Frontal cortex (tissue), 4 donors: Measurements from ENCODE around the gene ZBTB6. TPM values are rescaled to one million over a fixed set of nuclear protein-coding genes. Genes with fewer than 3 reads are reported as not detected.
"Not testable (repeated sequence)": the region's sequence is repeated elsewhere in the genome, so short reads cannot be mapped to it uniquely, and the experiment has no call there.

Source experiments
- DNase-seq, 2 donors: peaks; one replicate each; pipeline ENCODE4 v3.0.0; 2012; ENCODE audit warnings: low spot score in 2 of 2
- FAIRE-seq: peaks from 2 replicates; lab custom pipeline; 2012; peaks lifted over from hg19 to GRCh38; lab: Jason Lieb, UNC
- total RNA-seq: library from RNA; depleted of rRNA; stranded (reverse); fragments of >200 nt; gene quantifications from one replicate; pipeline ENCODE4 v1.2.3, GENCODE V29; 2014
- donor health status: control.
- donor health status: control.
- donor health status: control.

The ZBTB6 gene
- total RNA-seq, 1 donor from 2014 or later: 99.5 TPM

- no peak for DNase-seq
- no peak for FAIRE-seq
These were observed 17.6 kb upstream of the ZBTB6 start for GRCh38 chr9:122930541-122931225.

GRCh38 chr9:122929796-122930354 is 16.8 kb upstream of the ZBTB6 start:
- FAIRE-seq: no peak
- no peak for DNase-seq

- no peak for DNase-seq
These were observed 10.8 kb upstream of the ZBTB6 start for GRCh38 chr9:122923947-122924346.

GRCh38 chr9:122922713-122923112 is 9.6 kb upstream of the ZBTB6 start:
- FAIRE-seq (no peak), DNase-seq (no peak)

More at GRCh38 chr9:122923947-122924346, 10.8 kb upstream of the ZBTB6 start:
- FAIRE-seq: no peak

GRCh38 chr9:122918310-122918709 is 5.2 kb upstream of the ZBTB6 start:
- FAIRE-seq (no peak), DNase-seq (no peak)

GRCh38 chr9:122912671-122912963 is 506 bp downstream of the ZBTB6 start:
- DNase-seq (no peak), FAIRE-seq (no peak)

- FAIRE-seq: not testable (repeated sequence)
These were observed 7.0 kb downstream of the ZBTB6 start for GRCh38 chr9:122906122-122906521.

GRCh38 chr9:122904823-122905710 is 8.1 kb downstream of the ZBTB6 start, which contains the start of gene RC3H2:
RC3H2 (minus strand) TSS chr9:122905359; CDS start chr9:122897509, 7,850 bp downstream.
- FAIRE-seq: peak; percentile 89
- DNase-seq: peak; percentile 91

More at GRCh38 chr9:122906122-122906521, 7.0 kb downstream of the ZBTB6 start:
- not testable (repeated sequence) for DNase-seq

GRCh38 chr9:122904466-122904822 is 8.7 kb downstream of the ZBTB6 start:
- FAIRE-seq (no peak), DNase-seq (peak in 1 of 2 donors; percentile 12)

- FAIRE-seq (no peak), DNase-seq (no peak)
These were observed 12.3 kb downstream of the ZBTB6 start for GRCh38 chr9:122900791-122901190.

- FAIRE-seq (no peak), DNase-seq (no peak)
These were observed 15.2 kb downstream of the ZBTB6 start for GRCh38 chr9:122897969-122898368.

- DNase-seq: no peak
- FAIRE-seq: no peak
These were observed 24.6 kb downstream of the ZBTB6 start for GRCh38 chr9:122888480-122888879.

GRCh38 chr9:122883125-122883524 is 30.0 kb downstream of the ZBTB6 start:
- FAIRE-seq: no peak
- DNase-seq: no peak

- DNase-seq: no peak
- FAIRE-seq: no peak
These were observed 33.7 kb downstream of the ZBTB6 start for GRCh38 chr9:122879443-122879842.

GRCh38 chr9:122875523-122875922 is 37.6 kb downstream of the ZBTB6 start:
- FAIRE-seq (no peak), DNase-seq (no peak)

GRCh38 chr9:122867276-122867675 is 45.8 kb downstream of the ZBTB6 start:
- not testable (repeated sequence) for DNase-seq

GRCh38 chr9:122866079-122866478 is 47.0 kb downstream of the ZBTB6 start:
- DNase-seq: no peak
- peak; percentile 53 for FAIRE-seq

More at GRCh38 chr9:122867276-122867675, 45.8 kb downstream of the ZBTB6 start:
- not testable (repeated sequence) for FAIRE-seq

- FAIRE-seq (no peak), DNase-seq (no peak)
These were observed 47.8 kb downstream of the ZBTB6 start for GRCh38 chr9:122865300-122865699.

GRCh38 chr9:122863407-122863806 is 49.7 kb downstream of the ZBTB6 start:
- DNase-seq (no peak), FAIRE-seq (no peak)

- DNase-seq (no peak), FAIRE-seq (no peak)
These were observed 52.6 kb downstream of the ZBTB6 start for GRCh38 chr9:122860319-122861142.
